Natural killer cell (primary cell): Measurements from ENCODE around the gene KIF20B. TPM values are rescaled to one million over a fixed set of nuclear protein-coding genes. Genes with fewer than 3 reads are reported as not detected.

Source experiments
- ATAC-seq, 3 donors: fragments of 150-1000 bp in 2 of 3; fragments of 200-7000 bp in 1 of 3; cut with Tn5 transposase; 1 replicate in 1 of 3; 2 replicates in 2 of 3; pipeline ENCODE4 v1.10.0; 2021; ENCODE audit warnings: mild to moderate bottlenecking in 2 of 3, moderate library complexity in 2 of 3
- DNase-seq, 2 donors: peaks; one replicate each; pipeline versions ENCODE4 v3.0.0 to v3.0.0-alpha.2; 2013 to 2021; ENCODE audit warnings: mixed read lengths in 1 of 2
- H3K27ac ChIP-seq: one replicate; pipeline ENCODE4 v1.5.1; 2013; ENCODE audit warnings: mild to moderate bottlenecking, low read length
- H3K27me3 ChIP-seq: one replicate; pipeline ENCODE4 v1.6.1; 2013; ENCODE audit warnings: low read length; ENCODE audit not compliant: control insufficient read depth, insufficient read depth
- H3K36me3 ChIP-seq: one replicate; pipeline ENCODE4 v1.6.1; 2013; ENCODE audit warnings: low read length; ENCODE audit not compliant: control insufficient read depth, insufficient read depth
- H3K4me1 ChIP-seq: one replicate; pipeline ENCODE4 v1.6.1; 2013; ENCODE audit warnings: low read length; ENCODE audit not compliant: control insufficient read depth, insufficient read depth
- H3K4me3 ChIP-seq: one replicate; pipeline ENCODE4 v1.5.1; 2013; ENCODE audit warnings: low read length
- H3K9me3 ChIP-seq: one replicate; pipeline ENCODE4 v1.6.1; 2013; ENCODE audit warnings: low read length; ENCODE audit not compliant: control insufficient read depth, insufficient read depth
- H3K27ac Mint-ChIP-seq, 2 donors: one replicate each; pipeline ENCODE4 v1.8.0; 2022; ENCODE audit warnings: mild to moderate bottlenecking in 2 of 2, mixed read lengths in 2 of 2, moderate library complexity in 1 of 2
- H3K27me3 Mint-ChIP-seq, 2 donors: one replicate each; pipeline ENCODE4 v1.8.0; 2022; ENCODE audit warnings: low read depth in 2 of 2, mixed read lengths in 2 of 2
- H3K36me3 Mint-ChIP-seq: one replicate; pipeline ENCODE4 v1.8.0; 2022; ENCODE audit warnings: mixed read lengths
- H3K4me1 Mint-ChIP-seq, 2 donors: one replicate each; pipeline ENCODE4 v1.8.0; 2022; ENCODE audit warnings: mixed read lengths in 2 of 2
- H3K4me3 Mint-ChIP-seq: one replicate; pipeline ENCODE4 v1.8.0; 2022; ENCODE audit warnings: mild to moderate bottlenecking, moderate library complexity, mixed read lengths
- H3K9me3 Mint-ChIP-seq, 2 donors: one replicate each; pipeline ENCODE4 v1.8.0; 2022; ENCODE audit warnings: mixed read lengths in 2 of 2
- WGBS: methylation state at CpG from one replicate; pipeline ENCODE4 v1.1.7; 2013; ENCODE audit warnings: missing lambda C conversion rate; ENCODE audit not compliant: insufficient coverage; 5-methylcytosine and 5-hydroxymethylcytosine counted together
- intact Hi-C: fragments of 100-400 bp; cut with micrococcal nuclease; formaldehyde crosslinking; loops from one replicate; pipeline ENCODE4 v1.14.2; 2022
- total RNA-seq, 4 donors: library from RNA; stranded (reverse); fragments of 120-200 nt in 1 of 4; gene quantifications; one replicate each; pipeline versions ENCODE4 v1.2.3 to v1.2.4, GENCODE V29; 2013 to 2022
- TF ChIP-seq, protein P1 (sequence below): fragments of 200-600 bp; IDR thresholded peaks from one replicate; pipeline ENCODE4 v1.8.0; 2022; ENCODE audit warnings: antibody characterized with exemption

Gene KIF20B
- total RNA-seq, 3 donors from 2014 or later (not counting 1 experiment from before 2014, with no cell fraction given): 17.2 to 20.2 (median 17.3) TPM

DNA sequence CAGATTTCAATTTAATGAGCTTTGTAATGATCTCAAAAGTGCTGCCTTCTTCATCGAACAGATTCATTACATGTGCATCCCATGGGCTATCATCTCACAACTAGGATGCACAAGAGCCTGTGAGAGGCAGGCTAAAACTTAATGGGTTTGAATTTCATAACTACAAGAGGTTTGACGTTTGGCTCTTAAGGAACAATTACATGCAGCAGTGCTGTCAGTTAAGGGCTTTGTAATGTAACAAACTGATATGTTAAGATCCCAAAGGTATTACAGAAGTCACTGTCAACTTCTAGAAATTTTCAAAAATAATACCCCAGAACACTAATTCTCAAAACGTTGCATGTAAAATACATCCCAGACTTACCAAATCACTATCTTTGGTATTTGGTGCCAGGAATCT lies 33.2 kb downstream of the KIF20B start:
- H3K4me3 ChIP-seq: no peak overlapping the region
- Mint-ChIP-seq H3K4me3 (no peak overlapping the region), H3K4me1 (peaks cover 0 to 4% of the 10 kb centered on the region in 2 donors), H3K27me3 (no peaks in the 10 kb centered on the region), H3K27ac (no peak overlapping the region), H3K36me3 (peaks cover 17% of the 10 kb centered on the region), H3K9me3 (no peaks in the 10 kb centered on the region)
- no peaks in the 10 kb centered on the region for H3K4me1 ChIP-seq
- no peaks in the 10 kb centered on the region for H3K27me3 ChIP-seq
- H3K9me3 ChIP-seq: no peaks in the 10 kb centered on the region
- 93% methylated on average over 3 of the region's 3 CpGs for WGBS
- no peak overlapping the region for H3K27ac ChIP-seq
- TF ChIP-seq, protein P1, sequence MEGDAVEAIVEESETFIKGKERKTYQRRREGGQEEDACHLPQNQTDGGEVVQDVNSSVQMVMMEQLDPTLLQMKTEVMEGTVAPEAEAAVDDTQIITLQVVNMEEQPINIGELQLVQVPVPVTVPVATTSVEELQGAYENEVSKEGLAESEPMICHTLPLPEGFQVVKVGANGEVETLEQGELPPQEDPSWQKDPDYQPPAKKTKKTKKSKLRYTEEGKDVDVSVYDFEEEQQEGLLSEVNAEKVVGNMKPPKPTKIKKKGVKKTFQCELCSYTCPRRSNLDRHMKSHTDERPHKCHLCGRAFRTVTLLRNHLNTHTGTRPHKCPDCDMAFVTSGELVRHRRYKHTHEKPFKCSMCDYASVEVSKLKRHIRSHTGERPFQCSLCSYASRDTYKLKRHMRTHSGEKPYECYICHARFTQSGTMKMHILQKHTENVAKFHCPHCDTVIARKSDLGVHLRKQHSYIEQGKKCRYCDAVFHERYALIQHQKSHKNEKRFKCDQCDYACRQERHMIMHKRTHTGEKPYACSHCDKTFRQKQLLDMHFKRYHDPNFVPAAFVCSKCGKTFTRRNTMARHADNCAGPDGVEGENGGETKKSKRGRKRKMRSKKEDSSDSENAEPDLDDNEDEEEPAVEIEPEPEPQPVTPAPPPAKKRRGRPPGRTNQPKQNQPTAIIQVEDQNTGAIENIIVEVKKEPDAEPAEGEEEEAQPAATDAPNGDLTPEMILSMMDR: no peak
- ATAC-seq (no peak), DNase-seq (no peak)
- intact Hi-C loops: no loop called here
- H3K36me3 ChIP-seq: peaks cover 8% of the 10 kb centered on the region

DNA sequence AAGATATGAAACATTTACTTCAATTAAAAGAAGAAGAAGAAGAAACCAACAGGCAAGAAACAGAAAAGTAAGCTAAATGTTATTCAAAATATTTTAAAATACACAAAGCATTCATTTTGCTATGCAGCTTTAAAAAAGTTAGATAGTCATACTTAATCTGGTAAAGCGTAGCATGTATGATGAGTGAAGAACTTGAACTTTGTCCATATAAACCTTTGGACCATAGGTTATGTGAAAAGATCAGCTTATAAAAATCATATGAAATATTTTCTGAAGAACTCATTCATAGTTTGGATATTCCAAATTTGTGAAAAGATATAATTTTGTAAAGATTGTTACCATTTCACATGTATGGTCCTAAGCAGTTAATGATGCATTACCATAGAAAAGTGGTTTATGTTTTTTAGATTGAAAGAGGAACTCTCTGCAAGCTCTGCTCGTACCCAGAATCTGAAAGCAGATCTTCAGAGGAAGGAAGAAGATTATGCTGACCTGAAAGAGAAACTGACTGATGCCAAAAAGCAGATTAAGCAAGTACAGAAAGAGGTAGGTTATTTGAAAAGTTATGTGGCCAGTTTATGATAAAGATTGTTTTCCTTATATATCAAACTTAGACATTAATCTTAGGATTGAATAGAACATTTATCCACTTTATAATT lies 37.3 kb downstream of the KIF20B start:
- Histone ChIP-seq H3K27me3 (no peaks in the 10 kb centered on the region), H3K9me3 (no peaks in the 10 kb centered on the region), H3K27ac (no peak overlapping the region), H3K4me1 (no peaks in the 10 kb centered on the region), H3K36me3 (peaks cover 4% of the 10 kb centered on the region), H3K4me3 (no peak overlapping the region)
- Mint-ChIP-seq H3K36me3 (peaks cover 17% of the 10 kb centered on the region), H3K4me1 (peaks cover 0 to 4% of the 10 kb centered on the region in 2 donors), H3K27me3 (no peaks in the 10 kb centered on the region), H3K9me3 (no peaks in the 10 kb centered on the region), H3K4me3 (peak overlapping the region; percentile 19), H3K27ac (peak overlapping the region; percentile 21 to 55)
- TF ChIP-seq, protein P1: no peak
- DNase-seq: peak in 1 of 2 donors; percentile 7
- intact Hi-C loops: no loop called here
- peak in 2 of 3 donors; percentile 37 to 47 for ATAC-seq
- 0% methylated on average over 1 of the region's 2 CpGs for WGBS

DNA sequence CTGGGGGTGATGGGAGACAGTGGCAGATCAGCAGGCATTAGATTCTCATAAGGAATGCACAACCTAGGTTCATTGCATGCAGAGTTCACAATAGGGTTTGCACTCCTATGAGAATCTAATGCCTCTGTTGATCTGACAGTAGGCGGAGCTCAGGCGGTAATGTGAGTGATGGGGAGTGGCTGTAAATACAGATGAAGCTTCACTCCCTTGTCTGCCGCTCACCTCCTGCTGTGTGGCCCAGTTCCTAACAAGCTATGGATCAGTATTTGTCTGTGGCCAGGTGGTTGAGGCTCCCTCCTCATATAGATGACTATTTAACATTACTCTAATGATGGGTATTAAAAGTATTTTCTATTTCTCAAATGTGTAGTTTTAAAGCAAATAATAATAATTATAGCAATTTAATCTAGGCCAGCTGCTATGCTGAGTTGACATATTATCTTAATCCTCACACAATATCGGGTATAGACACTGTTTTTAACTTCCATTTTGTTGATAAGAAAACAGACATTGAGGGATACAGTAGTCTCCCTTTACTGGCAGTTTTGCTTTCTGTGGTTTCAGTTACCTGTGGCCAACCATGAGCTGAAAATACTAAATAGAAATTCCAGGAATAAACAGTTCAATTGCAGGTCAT lies 39.9 kb downstream of the KIF20B start:
- WGBS: 100% methylated on average over 3 of the region's 4 CpGs
- no peaks in the 10 kb centered on the region for H3K9me3 Mint-ChIP-seq
- intact Hi-C loops: no loop called here

More for the DNA sequence above, 39.9 kb downstream of the KIF20B start:
- H3K4me1 ChIP-seq: no peaks in the 10 kb centered on the region
- Mint-ChIP-seq H3K36me3 (peaks cover 17% of the 10 kb centered on the region), H3K27ac (no peak overlapping the region), H3K4me3 (no peak overlapping the region), H3K27me3 (no peaks in the 10 kb centered on the region), H3K4me1 (peaks cover 0 to 4% of the 10 kb centered on the region in 2 donors)
- no peak for ATAC-seq
- H3K27ac ChIP-seq: no peak overlapping the region
- no peak for DNase-seq
- TF ChIP-seq, protein P1: no peak
- H3K36me3 ChIP-seq: peaks cover 12% of the 10 kb centered on the region
- no peak overlapping the region for H3K4me3 ChIP-seq
- no peaks in the 10 kb centered on the region for H3K9me3 ChIP-seq
- H3K27me3 ChIP-seq: no peaks in the 10 kb centered on the region
